ENCODE results near the gene PPP2R3C.

Gene PPP2R3C

GRCh38 chr14:35121887-35122695 is at the start of gene PPP2R3C, which contains the start of gene PRORP:
Gene PPP2R3C, minus strand, starts transcription at chr14:35121990. Its CDS starts 31 bp downstream, at chr14:35121959.
Gene PRORP, plus strand, starts transcription at chr14:35122552. Its CDS starts 694 bp downstream, at chr14:35123246.
- Histone ChIP-seq H3K4me2 (peak within 1 kb of the TSS; percentile 69), H3K9ac (peak within 1 kb of the TSS; percentile 99), H3K4me3 (IDR thresholded peaks at IDR 0.05; ENCODE audit: insufficient read depth, low read depth, low read length) (no peak within 1 kb of the TSS), H2AFZ (ENCODE audit: low read depth) (peak within 1 kb of the TSS; percentile 89), H4K20me1 (ENCODE audit: insufficient read depth) (no peaks in the 10 kb centered on the region), H3K79me2 (ENCODE audit: insufficient read depth, low read depth) (peaks cover 7% of the 10 kb centered on the region; the same call in 1 of the 2 replicates), H3K4me1 (ENCODE audit: low read depth, poor library complexity, severe bottlenecking) (peaks cover 18% of the 10 kb centered on the region), H3K36me3 (ENCODE audit: insufficient read depth) (no peaks in the 10 kb centered on the region), H3K27ac (peak within 1 kb of the TSS; percentile 100), H3K27me3 (ENCODE audit: insufficient read depth, low read depth) (no peaks in the 10 kb centered on the region)
- TF ChIP-seq, protein P1, sequence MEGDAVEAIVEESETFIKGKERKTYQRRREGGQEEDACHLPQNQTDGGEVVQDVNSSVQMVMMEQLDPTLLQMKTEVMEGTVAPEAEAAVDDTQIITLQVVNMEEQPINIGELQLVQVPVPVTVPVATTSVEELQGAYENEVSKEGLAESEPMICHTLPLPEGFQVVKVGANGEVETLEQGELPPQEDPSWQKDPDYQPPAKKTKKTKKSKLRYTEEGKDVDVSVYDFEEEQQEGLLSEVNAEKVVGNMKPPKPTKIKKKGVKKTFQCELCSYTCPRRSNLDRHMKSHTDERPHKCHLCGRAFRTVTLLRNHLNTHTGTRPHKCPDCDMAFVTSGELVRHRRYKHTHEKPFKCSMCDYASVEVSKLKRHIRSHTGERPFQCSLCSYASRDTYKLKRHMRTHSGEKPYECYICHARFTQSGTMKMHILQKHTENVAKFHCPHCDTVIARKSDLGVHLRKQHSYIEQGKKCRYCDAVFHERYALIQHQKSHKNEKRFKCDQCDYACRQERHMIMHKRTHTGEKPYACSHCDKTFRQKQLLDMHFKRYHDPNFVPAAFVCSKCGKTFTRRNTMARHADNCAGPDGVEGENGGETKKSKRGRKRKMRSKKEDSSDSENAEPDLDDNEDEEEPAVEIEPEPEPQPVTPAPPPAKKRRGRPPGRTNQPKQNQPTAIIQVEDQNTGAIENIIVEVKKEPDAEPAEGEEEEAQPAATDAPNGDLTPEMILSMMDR (conservative IDR thresholded peaks at IDR 0.05; ENCODE audit: low read depth, low read length): no peak

DNA sequence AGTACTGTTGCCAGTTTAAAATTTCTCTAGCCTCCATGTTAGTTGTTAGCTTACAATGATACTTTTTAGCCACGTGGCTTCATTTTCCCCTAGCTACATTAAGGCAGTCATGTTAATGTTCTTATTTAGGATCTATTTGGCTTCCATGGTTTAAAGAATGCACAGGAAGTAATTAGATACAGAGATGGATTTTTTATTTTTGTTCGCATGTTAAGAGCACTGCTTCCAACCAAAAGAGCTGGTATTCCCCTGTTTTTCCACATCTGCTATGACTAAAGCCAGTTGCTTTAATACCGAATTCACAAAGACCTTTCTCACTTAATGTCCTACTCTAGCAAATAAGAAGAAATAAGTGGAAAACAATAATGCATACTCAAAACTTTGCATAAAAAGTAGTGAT is 45.7 kb upstream of the PPP2R3C start:
- H3K4me1 ChIP-seq (ENCODE audit: low read depth, poor library complexity, severe bottlenecking): peaks cover under 1% of the 10 kb centered on the region
- H3K27ac ChIP-seq: no peak overlapping the region
- H3K36me3 ChIP-seq (ENCODE audit: insufficient read depth): no peaks in the 10 kb centered on the region
- H3K9ac ChIP-seq: no peak overlapping the region
- H3K27me3 ChIP-seq (ENCODE audit: insufficient read depth, low read depth): no peaks in the 10 kb centered on the region
- H3K4me2 ChIP-seq: no peak overlapping the region
- no peaks in the 10 kb centered on the region for H4K20me1 ChIP-seq (ENCODE audit: insufficient read depth)
- no peaks in the 10 kb centered on the region for H3K79me2 ChIP-seq (ENCODE audit: insufficient read depth, low read depth)
- TF ChIP-seq, protein P1 (conservative IDR thresholded peaks at IDR 0.05; ENCODE audit: low read depth, low read length): no peak
- H2AFZ ChIP-seq (ENCODE audit: low read depth): no peak overlapping the region
- no peak overlapping the region for H3K4me3 ChIP-seq (IDR thresholded peaks at IDR 0.05; ENCODE audit: insufficient read depth, low read depth, low read length)

DNA sequence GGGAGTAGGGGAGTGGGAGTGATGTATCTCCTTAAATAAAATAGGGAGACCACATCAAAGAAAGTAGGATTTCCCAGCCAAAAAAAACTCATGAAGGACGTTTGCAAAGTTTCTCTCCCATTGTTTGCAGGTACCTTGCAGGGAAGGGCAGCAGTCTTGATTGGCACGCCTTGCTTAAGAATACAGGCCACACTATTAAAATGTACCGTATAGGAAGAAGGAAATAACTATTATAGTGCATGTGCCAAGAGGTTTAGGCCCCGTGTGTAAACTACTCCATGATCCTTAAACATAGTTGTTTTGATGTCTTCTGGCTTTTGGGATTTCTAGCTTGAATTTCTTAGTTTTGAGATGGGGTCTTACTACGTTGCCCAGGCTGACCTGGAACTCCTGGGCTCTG is 43.1 kb upstream of the PPP2R3C start:
- no peaks in the 10 kb centered on the region for H3K27me3 ChIP-seq (ENCODE audit: insufficient read depth, low read depth)
- no peaks in the 10 kb centered on the region for H4K20me1 ChIP-seq (ENCODE audit: insufficient read depth)
- no peaks in the 10 kb centered on the region for H3K36me3 ChIP-seq (ENCODE audit: insufficient read depth)
- H3K4me2 ChIP-seq: no peak overlapping the region
- H3K27ac ChIP-seq: no peak overlapping the region
- H3K4me3 ChIP-seq (IDR thresholded peaks at IDR 0.05; ENCODE audit: insufficient read depth, low read depth, low read length): no peak overlapping the region
- no peak overlapping the region for H2AFZ ChIP-seq (ENCODE audit: low read depth)
- TF ChIP-seq, protein P1 (conservative IDR thresholded peaks at IDR 0.05; ENCODE audit: low read depth, low read length): no peak
- no peak overlapping the region for H3K9ac ChIP-seq
- H3K79me2 ChIP-seq (ENCODE audit: insufficient read depth, low read depth): no peaks in the 10 kb centered on the region
- peaks cover 27% of the 10 kb centered on the region for H3K4me1 ChIP-seq (ENCODE audit: low read depth, poor library complexity, severe bottlenecking)

DNA sequence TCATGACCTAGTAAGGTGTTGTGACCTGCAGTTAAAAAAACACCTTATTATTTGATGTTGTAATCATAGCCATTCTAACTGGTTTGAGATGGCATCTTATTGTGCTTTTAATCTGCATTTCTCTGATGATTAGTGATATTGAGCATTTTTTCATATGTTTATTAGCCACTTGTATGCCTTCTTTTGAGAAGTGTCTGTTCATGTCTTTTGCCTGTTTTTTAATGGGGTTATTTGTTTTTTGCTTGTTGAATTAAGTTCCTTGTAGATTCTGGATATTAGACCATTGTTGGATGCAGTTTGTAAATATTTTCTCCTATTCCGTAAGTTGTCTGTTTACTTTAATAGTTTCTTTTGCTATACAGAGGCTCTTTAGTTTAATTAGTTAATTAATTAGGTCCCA is 41.6 kb upstream of the PPP2R3C start:
- H3K4me1 ChIP-seq (ENCODE audit: low read depth, poor library complexity, severe bottlenecking): peaks cover 27% of the 10 kb centered on the region
- TF ChIP-seq, protein P1 (conservative IDR thresholded peaks at IDR 0.05; ENCODE audit: low read depth, low read length): no peak
- no peaks in the 10 kb centered on the region for H3K36me3 ChIP-seq (ENCODE audit: insufficient read depth)
- no peak overlapping the region for H3K9ac ChIP-seq
- no peaks in the 10 kb centered on the region for H3K27me3 ChIP-seq (ENCODE audit: insufficient read depth, low read depth)
- H4K20me1 ChIP-seq (ENCODE audit: insufficient read depth): no peaks in the 10 kb centered on the region
- H3K4me2 ChIP-seq: no peak overlapping the region
- H3K4me3 ChIP-seq (IDR thresholded peaks at IDR 0.05; ENCODE audit: insufficient read depth, low read depth, low read length): no peak overlapping the region
- no peak overlapping the region for H3K27ac ChIP-seq
- H2AFZ ChIP-seq (ENCODE audit: low read depth): no peak overlapping the region
- no peaks in the 10 kb centered on the region for H3K79me2 ChIP-seq (ENCODE audit: insufficient read depth, low read depth)

All from KMS-11 (cell line).